ENCODE measurements around the gene AMELX. TPM values are rescaled to one million over a fixed set of nuclear protein-coding genes. Genes with fewer than 3 reads are reported as not detected.

Gene AMELX
- total RNA-seq, 2 donors from 2014 or later: not detected

- H3K27me3 Mint-ChIP-seq (ENCODE audit: insufficient read depth): no peaks in the 10 kb centered on the region
- H3K27me3 ChIP-seq (ENCODE audit: control insufficient read depth, insufficient read depth, low read length, poor library complexity, severe bottlenecking): no peaks in the 10 kb centered on the region
- H3K9me3 Mint-ChIP-seq: peaks cover 46% of the 10 kb centered on the region
- no peak overlapping the region for H3K9ac ChIP-seq (ENCODE audit: extremely low read depth, low read length, poor library complexity, severe bottlenecking)
- WGBS, 2 experiments (ENCODE audit: insufficient coverage in 1 of 2, insufficient read length in 1 of 2): no CpG with 5 or more reads among the region's 1 CpG
- DNase-seq: no peak
- no peaks in the 10 kb centered on the region for H3K4me1 ChIP-seq (ENCODE audit: control insufficient read depth, insufficient read depth, low read length)
- no peaks in the 10 kb centered on the region for H3K36me3 Mint-ChIP-seq (ENCODE audit: low read depth)
- H3K27ac ChIP-seq (ENCODE audit: low read depth, low read length): no peak overlapping the region
- H3K4me3 Mint-ChIP-seq: no peak overlapping the region
- H3K27ac Mint-ChIP-seq: no peak overlapping the region
- no peaks in the 10 kb centered on the region for H3K4me1 Mint-ChIP-seq
- TF ChIP-seq CTCF (conservative IDR thresholded peaks at IDR 0.05): no peak
- no peaks in the 10 kb centered on the region for H3K36me3 ChIP-seq (ENCODE audit: control insufficient read depth, insufficient read depth, low read length)
- H3K4me3 ChIP-seq (ENCODE audit: low read length): no peak overlapping the region
- no peaks in the 10 kb centered on the region for H3K9me3 ChIP-seq (ENCODE audit: control insufficient read depth, low read length)
Measured at GRCh38 chrX:11261260-11261659, 32.0 kb upstream of the AMELX start.

GRCh38 chrX:11264925-11265324 lies 28.3 kb upstream of the AMELX start:
- H3K4me3 Mint-ChIP-seq: no peak overlapping the region
- H3K9me3 Mint-ChIP-seq: peaks cover 44% of the 10 kb centered on the region
- H3K4me3 ChIP-seq (ENCODE audit: low read length): no peak overlapping the region
- no peak overlapping the region for H3K27ac Mint-ChIP-seq
- no peaks in the 10 kb centered on the region for H3K27me3 Mint-ChIP-seq (ENCODE audit: insufficient read depth)
- no peaks in the 10 kb centered on the region for H3K27me3 ChIP-seq (ENCODE audit: control insufficient read depth, insufficient read depth, low read length, poor library complexity, severe bottlenecking)
- no peak for DNase-seq
- H3K9ac ChIP-seq (ENCODE audit: extremely low read depth, low read length, poor library complexity, severe bottlenecking): no peak overlapping the region
- no peaks in the 10 kb centered on the region for H3K36me3 Mint-ChIP-seq (ENCODE audit: low read depth)
- H3K36me3 ChIP-seq (ENCODE audit: control insufficient read depth, insufficient read depth, low read length): no peaks in the 10 kb centered on the region
- no peaks in the 10 kb centered on the region for H3K4me1 ChIP-seq (ENCODE audit: control insufficient read depth, insufficient read depth, low read length)
- TF ChIP-seq CTCF (conservative IDR thresholded peaks at IDR 0.05): no peak
- 100% methylated on average over 1 of the region's 1 CpG; no CpG with 5 or more reads in 1 of the 2 experiments for WGBS, 2 experiments (ENCODE audit: insufficient coverage in 1 of 2, insufficient read length in 1 of 2)
- H3K4me1 Mint-ChIP-seq: peaks cover under 1% of the 10 kb centered on the region
- H3K9me3 ChIP-seq (ENCODE audit: control insufficient read depth, low read length): no peaks in the 10 kb centered on the region
- no peak overlapping the region for H3K27ac ChIP-seq (ENCODE audit: low read depth, low read length)

- DNase-seq: no peak
- no peak overlapping the region for H3K9ac ChIP-seq (ENCODE audit: extremely low read depth, low read length, poor library complexity, severe bottlenecking)
- H3K36me3 ChIP-seq (ENCODE audit: control insufficient read depth, insufficient read depth, low read length): no peaks in the 10 kb centered on the region
- peaks cover 5% of the 10 kb centered on the region for H3K4me1 Mint-ChIP-seq
- H3K27me3 Mint-ChIP-seq (ENCODE audit: insufficient read depth): no peaks in the 10 kb centered on the region
- TF ChIP-seq CTCF (conservative IDR thresholded peaks at IDR 0.05): no peak
- no peak overlapping the region for H3K4me3 ChIP-seq (ENCODE audit: low read length)
- H3K27ac ChIP-seq (ENCODE audit: low read depth, low read length): no peak overlapping the region
- H3K9me3 ChIP-seq (ENCODE audit: control insufficient read depth, low read length): no peaks in the 10 kb centered on the region
- peaks cover 45% of the 10 kb centered on the region for H3K9me3 Mint-ChIP-seq
- H3K27me3 ChIP-seq (ENCODE audit: control insufficient read depth, insufficient read depth, low read length, poor library complexity, severe bottlenecking): no peaks in the 10 kb centered on the region
- H3K4me1 ChIP-seq (ENCODE audit: control insufficient read depth, insufficient read depth, low read length): peaks cover 2% of the 10 kb centered on the region
- H3K4me3 Mint-ChIP-seq: no peak overlapping the region
- 95 to 100% methylated on average over 1 of the region's 3 CpGs for WGBS, 2 experiments (ENCODE audit: insufficient coverage in 1 of 2, insufficient read length in 1 of 2)
- H3K36me3 Mint-ChIP-seq (ENCODE audit: low read depth): no peaks in the 10 kb centered on the region
- H3K27ac Mint-ChIP-seq: no peak overlapping the region
Measured at GRCh38 chrX:11265352-11265751, 27.9 kb upstream of the AMELX start.

All from endodermal cell (in vitro differentiated cells).